IPS-NIHi11 (cell line): Measurements from ENCODE around the gene GRIK3.

Experiments
- DNase-seq: peaks from one replicate; pipeline ENCODE4 v3.0.0; 2012; ENCODE audit warnings: mixed read lengths, low spot score

The GRIK3 gene

DNA sequence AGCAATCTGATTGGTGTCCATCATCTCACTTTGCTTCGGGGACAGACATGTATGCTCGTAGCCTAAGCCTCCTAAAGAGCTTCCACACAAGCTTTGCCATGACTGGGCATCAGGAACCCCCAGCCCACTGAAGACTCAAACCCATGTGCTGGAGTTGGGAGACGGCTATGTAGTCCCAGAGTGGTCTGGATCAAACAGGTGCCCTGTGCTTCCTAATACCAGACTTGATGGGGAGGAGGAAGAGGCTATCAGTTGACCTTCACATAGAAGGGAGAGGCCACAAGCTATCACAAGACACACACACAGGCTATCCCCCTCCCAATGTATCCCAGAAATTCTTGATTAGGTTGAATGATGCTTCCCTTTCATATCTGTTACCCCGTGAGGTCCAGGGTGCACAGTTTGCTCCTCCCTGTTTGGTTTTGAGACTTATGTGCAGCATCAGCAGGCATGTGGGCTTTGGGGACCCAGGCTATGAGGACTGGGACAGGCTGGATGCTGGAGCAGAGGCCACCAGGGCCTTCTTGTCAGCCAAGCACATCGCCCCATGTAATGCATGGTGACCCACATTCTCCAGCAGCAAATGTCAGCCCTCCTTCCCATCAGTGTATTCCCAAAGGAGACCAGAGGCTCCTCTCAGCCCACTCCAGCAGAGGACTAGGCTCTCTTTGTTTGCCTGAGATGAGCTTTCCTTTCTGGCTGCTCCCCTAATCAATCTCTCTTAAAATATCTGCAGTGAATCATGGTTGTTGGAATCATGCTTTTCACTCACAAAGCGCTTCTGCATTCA is 159.8 kb downstream of the GRIK3 start:
- DNase-seq, result no peak

DNA sequence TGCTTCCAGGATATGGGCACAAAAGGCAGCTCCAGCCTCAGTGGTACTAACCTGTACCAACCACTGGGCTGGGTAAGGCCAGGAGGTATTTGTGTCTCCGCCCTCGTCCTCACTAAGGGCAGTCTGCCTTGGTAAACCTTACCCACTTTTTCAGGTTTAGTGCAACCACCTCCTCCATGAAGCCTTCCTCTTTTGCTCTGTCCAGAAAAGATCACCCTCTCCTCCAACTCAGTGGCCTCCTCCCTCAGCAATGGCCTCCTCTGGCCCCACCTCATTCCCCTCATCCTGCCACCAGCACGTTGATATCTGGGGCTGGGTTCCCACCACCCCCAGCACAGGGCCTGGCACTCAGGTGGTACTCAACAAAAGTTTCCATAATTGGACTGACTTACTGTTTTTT is 161.5 kb downstream of the GRIK3 start:
- no peak for DNase-seq

DNA sequence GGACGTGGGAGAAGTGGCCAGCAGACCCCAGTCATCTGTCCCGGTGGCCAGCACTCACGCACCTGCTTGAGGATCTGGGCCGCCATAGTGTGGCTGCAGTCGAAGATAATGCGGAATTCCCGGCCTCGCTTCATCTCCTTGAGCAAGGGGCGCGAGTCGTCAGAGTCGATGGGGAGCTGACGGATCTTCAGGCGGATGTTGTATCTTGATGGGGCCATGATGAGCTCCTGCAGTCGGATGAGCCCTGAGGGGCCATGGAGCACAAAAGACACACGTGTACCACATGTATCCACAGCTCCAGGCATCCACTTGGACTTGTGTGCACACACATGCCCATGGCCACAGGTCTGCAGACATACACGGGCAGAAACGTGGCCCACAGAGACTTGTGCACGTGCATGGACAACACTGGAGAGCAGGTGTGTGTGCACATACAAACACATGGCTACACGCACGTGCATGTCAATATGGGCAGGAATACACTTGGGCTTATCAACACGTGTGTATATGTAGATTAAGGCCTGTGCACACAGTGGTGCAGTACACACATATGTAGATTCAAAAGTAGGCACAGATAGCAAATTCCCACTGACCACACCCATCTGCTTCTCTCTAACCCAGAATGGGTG is 162.1 kb downstream of the GRIK3 start:
- no peak for DNase-seq

DNA sequence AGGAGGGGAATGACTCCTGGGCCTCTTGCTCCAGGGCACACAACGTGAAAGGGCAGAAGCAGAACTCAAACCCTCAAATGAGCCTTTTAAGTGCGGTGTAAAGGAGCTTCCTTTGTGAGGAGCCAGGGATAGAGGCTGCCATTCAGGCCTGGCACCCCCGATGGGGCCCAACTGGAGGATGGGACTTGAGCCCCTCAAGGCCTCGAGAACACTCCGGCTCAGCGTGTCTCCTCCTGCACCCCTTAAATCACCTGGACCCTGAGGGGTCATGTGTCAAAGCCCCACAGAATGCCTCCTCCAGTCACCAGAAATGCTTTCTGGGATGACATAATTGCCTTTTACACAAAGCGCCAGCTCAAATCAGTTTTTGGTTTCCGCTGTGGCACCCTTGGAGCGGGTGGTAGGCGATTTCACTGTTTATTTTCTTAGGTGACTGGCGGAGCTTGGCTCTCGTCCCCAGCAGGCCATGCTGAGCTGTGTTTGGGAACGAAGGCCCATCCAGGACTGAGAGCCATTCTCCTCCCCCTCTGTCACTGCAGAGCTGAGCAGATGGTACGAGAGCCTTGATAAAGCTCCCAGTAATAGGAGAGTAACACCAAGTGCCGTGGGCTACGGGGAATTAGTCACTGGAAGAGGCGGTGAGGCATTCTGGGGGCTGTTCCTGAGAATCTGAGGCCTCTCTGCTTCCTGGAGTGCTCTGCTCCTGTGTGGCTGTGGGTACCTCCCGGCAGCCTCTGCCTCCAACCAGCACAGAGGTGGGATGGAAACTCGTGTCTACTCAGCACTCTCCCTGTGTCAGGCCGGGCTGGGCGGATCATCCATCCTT is 163.0 kb downstream of the GRIK3 start:
- DNase-seq, result no peak

DNA sequence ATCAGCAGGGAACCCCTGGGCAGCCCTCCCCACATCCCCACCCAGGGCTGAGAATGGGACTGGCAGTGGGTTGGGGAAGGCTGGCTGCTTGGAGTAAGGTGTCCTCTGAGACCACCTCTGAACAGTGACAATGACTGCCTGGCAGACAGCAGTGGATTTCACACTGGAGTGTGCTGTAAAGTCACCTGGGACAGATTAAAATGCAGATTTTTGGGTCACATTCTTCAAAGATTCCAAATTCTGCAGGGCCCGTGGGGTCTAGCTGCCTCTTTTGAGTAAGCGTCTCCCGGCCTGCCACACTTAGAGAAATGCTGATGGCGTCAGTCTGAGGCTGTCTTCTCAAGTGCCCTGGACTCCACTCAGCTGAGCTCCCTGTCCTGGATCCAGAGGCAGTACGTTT is 164.5 kb downstream of the GRIK3 start:
- no peak for DNase-seq

DNA sequence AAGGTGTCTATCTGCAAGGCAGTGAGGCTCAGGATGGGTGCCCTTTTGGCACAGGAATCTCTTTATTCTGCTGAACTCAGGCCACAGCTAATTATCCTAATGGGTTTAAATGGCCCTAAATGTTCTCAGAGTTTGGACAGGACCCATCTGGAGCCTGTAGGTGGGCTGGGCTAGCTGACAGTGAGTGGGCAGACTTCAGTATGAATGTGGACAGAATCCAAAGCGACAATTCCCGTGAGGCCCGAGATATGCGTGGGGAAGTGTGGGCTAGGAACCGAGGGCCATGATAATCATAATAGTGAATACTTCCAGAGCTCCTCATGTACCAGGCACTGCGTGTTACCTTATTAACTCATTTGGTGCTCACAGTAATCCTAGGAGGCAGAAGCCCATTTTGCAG is 165.3 kb downstream of the GRIK3 start:
- DNase-seq, result no peak

DNA sequence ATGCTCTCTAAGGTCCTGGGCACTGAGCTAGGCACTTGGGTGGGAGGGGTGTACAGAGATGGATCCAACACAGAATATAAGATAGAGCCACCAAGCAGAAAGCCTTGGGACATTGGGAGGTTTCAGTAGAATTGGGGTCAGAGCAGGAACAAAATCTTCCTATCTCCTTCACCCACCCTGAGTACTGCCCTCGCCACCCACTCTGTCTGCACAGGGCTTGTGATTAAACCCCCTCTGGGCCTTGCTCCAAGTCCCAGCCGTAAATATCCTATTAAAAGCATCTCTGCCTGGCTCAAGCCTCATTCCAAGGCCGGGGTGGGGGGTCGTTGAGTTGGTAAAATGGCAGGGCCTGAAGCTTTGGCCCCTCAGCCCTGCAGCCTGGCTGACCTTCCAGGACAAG is 166.7 kb downstream of the GRIK3 start:
- DNase-seq, result no peak

DNA sequence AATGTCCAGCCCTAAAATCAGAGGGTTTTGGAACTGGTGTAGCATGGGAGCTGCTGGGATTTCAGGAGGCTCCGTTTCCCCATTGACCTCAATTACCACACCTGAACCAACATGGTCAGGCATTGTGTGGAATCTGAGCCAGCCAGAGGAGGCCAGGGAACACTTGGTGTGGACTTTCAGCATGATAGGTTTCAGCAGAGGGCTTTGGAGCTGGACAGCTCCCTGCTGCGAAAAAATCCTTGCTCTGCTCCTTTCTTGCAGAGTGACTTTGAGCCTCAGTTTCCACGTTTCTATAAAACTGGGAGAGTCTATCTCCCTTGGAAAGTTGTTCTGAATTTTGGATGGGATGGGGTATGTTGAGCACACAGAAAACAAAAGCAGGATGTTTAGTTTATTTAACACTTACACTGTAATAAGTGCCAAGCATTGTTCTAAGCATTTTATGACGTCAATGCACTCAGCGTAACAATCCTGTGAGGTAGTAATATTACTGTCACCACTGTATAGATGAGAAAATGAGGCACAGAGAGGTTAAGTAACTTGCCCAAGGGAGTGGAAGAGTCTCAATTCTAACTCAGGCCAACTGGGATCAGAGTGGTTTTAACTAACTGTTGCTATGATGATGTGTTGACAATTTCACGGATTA is 168.0 kb downstream of the GRIK3 start:
- DNase-seq, result peak; percentile 35

DNA sequence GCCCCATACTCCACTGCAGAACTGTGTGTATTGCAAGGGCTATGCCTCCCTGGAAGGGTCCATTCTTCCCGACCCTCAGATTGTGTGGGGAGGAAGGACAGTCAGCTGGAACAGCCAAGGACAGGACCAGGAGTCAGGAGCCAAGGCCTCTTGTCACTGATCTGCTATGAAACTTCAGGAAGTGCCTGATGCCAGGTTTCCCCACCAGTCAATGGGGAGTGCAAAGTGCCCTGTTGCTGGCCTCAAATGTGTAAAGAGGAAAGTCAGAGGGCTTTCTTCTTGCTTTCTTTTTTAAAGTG is 168.8 kb downstream of the GRIK3 start:
- no peak for DNase-seq

DNA sequence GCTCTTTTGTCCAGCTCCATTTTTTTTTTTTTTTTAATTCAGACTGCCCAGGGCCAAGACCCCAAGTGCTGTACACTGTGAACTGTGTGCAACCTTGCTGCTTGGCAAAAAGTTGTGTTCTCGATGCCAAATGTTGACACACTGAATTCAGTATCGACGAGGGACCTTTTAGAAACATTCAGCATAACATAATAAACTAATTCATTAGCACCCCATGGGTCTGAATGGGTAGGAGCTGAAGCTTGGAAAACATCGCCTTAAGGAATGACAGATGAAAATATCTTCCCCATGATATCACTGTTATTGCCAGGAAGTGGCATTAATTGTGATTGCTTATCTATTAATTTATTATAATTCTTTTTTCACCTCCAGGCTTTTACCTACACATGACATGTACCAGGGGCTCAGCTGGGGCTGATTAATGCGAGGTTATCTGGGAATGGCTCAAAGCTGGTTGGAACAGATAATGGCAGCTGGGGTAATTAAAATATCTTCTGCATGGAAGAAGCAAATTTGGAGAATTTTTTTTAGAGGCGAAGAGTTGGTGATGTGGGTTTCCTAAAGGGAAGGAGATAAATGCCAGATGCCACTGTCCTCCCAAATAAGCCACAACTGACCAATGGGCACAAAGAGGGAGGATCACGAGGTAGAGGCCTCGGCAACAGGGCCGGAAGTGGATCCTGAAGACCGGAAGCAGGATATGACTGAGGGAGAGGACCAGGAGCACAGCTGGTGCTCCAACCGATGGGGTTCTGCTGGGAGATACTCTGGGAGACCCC is 169.3 kb downstream of the GRIK3 start:
- DNase-seq, result no peak

DNA sequence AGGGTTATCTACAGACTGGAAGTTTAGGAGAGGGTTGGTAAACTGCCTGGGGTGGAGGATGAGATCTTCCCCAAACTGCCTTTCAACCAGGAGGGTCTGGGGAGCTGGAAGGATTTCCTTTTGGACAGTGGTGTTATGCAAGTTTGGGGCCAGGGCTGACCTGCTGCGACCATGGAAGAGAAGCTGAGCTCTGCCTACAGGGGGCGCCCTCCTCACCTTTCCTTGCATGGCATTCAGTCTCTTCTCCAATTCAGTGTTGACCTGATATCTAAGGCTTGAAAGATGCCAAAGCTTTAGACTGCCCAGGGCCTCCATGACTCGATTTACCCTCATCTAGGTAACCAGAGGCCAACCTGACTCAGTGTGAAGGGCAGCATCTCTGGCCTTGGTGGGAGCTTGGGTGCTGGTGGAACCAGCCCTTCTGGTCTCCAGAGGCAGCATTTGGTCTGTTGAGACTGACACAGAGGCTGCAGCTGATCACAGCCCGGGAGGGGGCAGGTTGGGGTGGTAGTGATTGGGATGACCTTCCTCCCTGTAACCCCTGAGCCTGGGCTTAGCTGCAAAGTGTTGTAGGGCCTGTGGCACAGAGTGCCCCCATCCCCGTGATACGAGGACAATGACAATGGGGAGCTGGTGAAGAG is 170.0 kb downstream of the GRIK3 start:
- peak; percentile 77 for DNase-seq

DNA sequence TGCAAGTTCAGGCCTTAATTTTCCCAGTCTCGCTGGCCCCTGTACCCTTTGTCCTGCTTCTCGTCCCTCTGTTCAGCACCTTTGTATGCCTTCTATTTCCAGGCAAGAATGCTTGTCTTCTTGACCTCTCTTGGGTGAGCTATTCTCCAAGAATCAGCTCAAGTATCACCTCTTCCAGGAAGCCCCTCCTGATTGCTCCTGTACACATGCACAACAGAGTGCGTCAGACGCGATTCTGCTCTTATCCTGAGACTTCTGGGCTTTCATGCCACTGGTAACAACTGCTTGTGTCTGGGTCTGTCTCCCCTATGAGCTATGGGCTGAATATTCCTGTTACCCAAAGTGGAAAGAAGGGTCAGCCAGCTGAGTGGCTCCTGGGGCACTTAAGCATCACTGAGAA is 170.8 kb downstream of the GRIK3 start:
- DNase-seq, result no peak

DNA sequence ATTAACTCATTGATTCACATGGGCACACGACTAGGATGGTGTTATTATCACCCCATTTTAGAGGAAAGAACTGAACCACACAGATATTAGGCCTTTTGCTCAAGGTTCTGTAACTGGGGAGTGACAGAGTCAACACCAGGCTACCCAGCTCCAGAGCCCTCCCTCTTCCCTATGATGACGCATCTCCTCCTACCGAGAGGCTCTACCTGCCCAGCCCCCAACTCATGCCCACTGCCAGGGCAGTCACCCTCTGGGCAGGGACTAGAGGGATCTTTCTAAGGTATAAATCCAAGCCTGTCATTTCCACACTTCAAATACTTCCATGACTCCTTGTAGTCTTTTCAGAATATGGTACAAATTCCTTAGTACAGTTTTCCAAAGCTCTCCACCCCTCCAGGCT is 171.3 kb downstream of the GRIK3 start:
- no peak for DNase-seq

DNA sequence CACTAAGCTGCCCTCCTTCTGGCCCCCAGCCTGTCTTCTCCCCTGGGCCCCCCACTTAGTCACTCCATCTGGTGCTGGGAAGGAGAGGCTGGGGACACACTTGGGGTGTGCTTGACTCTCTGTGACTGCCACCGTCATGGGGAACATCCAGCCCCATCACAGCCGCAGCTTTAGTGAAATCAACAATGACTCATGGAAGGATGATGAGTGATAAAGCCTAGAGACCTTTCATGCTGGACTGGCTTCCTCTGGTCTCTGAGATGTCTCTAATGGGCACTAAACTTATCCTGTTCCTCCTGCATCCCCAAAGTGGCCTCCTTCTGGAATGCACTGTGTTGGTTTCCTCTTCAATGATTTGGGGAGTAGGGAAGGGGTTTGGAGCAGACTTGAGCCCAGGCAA is 172.9 kb downstream of the GRIK3 start:
- no peak for DNase-seq

DNA sequence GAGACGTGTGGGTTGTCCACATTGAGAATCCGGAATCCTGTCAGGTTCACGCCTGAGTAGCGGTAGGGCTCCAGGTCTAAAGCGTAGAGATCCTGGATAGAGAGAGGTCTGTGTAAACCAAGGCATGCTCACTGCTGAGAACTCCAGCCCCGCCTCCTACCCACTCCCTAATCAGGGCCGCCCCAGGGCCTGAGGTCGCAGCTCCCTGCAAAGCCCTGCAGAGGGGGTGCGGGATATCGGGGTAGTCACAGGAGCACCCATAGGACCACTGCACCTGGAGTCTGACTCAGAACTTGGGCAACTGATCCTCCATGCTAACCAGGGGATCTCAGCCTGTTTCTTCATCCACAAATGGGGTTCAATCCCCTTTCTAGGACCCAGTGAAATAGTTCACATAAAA is 174.4 kb downstream of the GRIK3 start:
- DNase-seq, result peak; percentile 42

DNA sequence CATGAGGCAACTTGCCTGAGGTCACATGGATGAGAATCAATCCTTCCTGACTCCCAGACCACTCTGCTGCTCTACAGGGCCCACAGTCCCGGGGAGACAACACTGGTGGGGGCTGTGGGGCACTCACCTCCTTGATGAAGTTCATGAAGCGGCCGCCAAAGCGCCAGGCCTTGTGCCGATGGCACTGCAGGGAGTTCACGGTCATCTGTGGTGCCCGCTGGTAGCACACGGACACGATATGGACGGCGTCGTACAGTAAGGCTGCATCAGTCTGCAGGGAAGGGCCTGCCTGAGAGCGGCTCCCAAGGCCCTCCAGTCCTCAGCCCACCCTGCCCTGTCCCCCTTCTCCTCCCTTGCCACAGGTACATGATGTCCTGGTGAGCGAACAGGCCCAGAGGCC is 175.3 kb downstream of the GRIK3 start:
- DNase-seq, result no peak

DNA sequence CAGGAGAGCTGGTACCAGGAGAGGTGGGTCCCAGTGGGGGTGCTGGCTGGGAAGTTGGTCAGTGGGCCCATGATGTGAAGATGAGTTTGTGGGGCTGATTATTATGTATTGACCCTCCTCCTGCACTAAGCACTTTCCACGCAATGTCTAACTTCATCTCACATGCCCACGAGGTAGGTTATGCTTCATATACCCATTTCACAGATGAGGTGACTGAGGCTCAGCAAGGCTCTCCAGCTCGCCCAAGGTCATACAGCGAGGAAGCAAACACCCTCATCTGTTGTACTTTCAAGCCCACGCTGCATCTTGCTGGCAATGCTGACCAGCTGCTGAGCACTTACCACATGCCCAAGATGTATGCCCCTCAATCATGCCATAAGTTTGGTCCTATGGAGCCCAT is 175.8 kb downstream of the GRIK3 start:
- no peak for DNase-seq

DNA sequence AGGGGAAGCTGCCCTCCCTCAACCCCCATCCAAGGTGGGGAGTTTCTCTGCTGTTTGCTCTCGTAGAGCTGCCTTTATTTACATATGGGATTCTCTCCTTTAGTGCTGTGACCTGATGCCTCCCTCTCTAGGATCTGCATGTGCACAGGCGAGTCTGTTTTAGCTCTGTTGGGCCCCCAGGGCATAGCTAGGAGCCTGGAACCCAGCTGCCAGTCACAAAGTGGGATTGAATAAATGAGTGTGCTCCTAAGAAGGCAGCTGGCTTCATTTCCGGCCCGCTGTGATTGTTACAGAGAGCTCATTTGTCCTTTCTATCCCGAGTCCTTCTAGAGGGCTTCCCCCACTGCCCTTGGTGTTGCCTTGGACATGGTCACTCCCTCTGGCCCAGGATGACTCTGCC is 176.6 kb downstream of the GRIK3 start:
- no peak for DNase-seq

DNA sequence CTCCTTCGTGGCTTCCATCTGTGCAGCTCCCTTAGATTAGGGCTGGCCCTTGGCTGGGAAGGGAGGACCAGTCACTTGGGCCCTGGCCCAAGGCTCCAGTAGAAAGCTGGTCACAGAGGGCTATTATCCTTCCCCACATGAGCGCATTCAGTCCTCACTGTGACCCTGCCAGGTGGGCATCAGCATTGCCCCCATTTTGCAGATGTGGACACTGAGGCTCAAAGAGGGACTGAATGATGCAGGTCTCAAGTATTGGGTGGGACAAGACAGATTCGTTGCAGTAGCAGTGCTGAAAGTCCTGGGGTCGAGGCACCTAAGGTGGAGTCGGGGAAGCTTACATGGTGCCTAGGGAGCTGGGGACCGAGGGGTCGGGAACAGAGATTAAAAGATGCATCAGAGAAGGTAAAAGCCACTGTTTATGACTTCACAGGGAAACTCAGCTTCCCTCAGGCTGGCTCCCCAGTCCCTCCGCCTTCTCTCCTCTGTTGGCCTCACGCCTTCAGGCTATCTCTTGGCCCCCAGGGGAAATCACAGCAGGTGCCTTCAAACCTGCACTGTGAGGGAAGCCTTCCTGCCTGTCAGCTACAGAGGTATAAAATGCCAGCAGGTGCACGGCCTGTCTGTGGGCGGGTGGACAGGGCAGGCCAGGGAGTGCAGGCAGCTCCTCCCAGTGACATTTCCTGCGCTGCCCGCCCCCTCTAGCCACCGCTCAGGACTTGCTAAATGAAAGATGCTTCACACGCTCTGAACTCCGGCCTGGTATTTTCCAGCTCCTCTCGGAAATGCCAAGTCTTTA is 178.4 kb downstream of the GRIK3 start:
- no peak for DNase-seq

DNA sequence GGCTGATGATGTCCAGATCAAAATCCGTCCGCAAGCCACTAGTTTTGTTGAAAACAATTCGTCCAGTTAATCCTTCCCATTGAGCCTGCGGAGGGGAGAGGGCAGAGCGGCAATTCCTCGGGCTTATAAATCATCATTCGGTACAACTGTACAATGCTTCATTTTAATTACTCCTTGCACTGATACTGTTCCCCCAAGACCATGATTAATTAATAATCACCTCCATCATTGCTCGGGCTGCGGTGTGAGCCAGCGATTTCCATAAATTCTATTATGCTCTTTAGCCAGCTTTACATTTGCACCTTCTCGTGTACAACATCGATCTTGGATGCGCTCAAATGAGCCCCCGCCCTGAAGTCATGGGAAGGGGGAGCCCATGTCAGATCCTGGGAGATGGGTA is 180.7 kb downstream of the GRIK3 start:
- DNase-seq, result no peak

DNA sequence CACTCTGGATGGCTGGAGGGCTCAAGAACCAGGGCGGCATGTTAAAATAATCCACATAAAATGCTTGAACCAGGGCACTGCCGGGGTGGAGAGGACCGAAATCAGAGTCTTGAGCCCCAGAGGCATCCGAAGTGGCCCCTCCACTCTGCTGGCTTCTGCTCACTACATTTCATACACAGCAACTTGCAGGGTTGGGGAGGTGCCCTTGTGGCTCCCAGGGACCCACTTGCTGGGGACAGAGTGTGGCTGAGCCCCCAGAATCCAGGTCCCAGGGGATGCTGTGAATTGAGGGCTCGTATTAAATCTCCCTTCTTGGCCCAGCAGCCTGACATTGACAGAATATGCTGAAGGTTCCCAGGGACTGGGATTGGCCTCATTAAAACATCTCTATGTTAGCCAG is 181.7 kb downstream of the GRIK3 start:
- no peak for DNase-seq
